Endothelial cell (in vitro differentiated cells): Measurements from ENCODE around the gene MED13L. TPM values are rescaled to one million over a fixed set of nuclear protein-coding genes. Genes with fewer than 3 reads are reported as not detected.

Experiments
- DNase-seq: peaks from one replicate; pipeline ENCODE4 v3.0.0; 2021; ENCODE audit warnings: low spot score
- H3K27ac Mint-ChIP-seq: one replicate; pipeline ENCODE4 v1.8.0; 2021; ENCODE audit warnings: mixed read lengths, inconsistent platforms; ENCODE audit not compliant: unreplicated experiment
- H3K27me3 Mint-ChIP-seq: one replicate; pipeline ENCODE4 v1.8.0; 2021; ENCODE audit warnings: mild to moderate bottlenecking, moderate library complexity, mixed read lengths, inconsistent platforms; ENCODE audit not compliant: unreplicated experiment
- H3K36me3 Mint-ChIP-seq: one replicate; pipeline ENCODE4 v1.8.0; 2021; ENCODE audit warnings: mild to moderate bottlenecking, low read depth, mixed read lengths, inconsistent platforms; ENCODE audit not compliant: unreplicated experiment
- H3K4me1 Mint-ChIP-seq: one replicate; pipeline ENCODE4 v1.8.0; 2021; ENCODE audit warnings: mild to moderate bottlenecking, mixed read lengths, inconsistent platforms; ENCODE audit not compliant: unreplicated experiment
- H3K4me3 Mint-ChIP-seq: one replicate; pipeline ENCODE4 v1.8.0; 2021; ENCODE audit warnings: mild to moderate bottlenecking, mixed read lengths, inconsistent platforms; ENCODE audit not compliant: unreplicated experiment
- H3K9me3 Mint-ChIP-seq: one replicate; pipeline ENCODE4 v1.8.0; 2021; ENCODE audit warnings: mixed read lengths, inconsistent platforms; ENCODE audit not compliant: unreplicated experiment
- CTCF ChIP-seq: fragments of 200-600 bp; sonication (generic); IDR thresholded peaks from one replicate; pipeline ENCODE4 v1.5.0; 2021; ENCODE audit warnings: antibody characterized with exemption; ENCODE audit not compliant: unreplicated experiment
- total RNA-seq: library from RNA; stranded (reverse); fragmentation: NEBNext Ultra II Directional; extraction: Animal tissue kit (Norgen Biotek cat#: 25700); gene quantifications from one replicate; pipeline ENCODE4 v1.2.1, GENCODE V29; 2021; ENCODE audit not compliant: unreplicated experiment

MED13L gene
- total RNA-seq, 1 donor from 2014 or later, result 97.0 TPM

GRCh38 chr12:116304621-116305020 lies 27.1 kb upstream of the MED13L start:
- Mint-ChIP-seq H3K36me3 (no peaks in the 10 kb centered on the region), H3K4me3 (no peak overlapping the region), H3K4me1 (no peaks in the 10 kb centered on the region), H3K9me3 (no peaks in the 10 kb centered on the region), H3K27ac (no peak overlapping the region), H3K27me3 (no peaks in the 10 kb centered on the region)
- TF ChIP-seq CTCF, result no peak
- DNase-seq, result no peak

DNA sequence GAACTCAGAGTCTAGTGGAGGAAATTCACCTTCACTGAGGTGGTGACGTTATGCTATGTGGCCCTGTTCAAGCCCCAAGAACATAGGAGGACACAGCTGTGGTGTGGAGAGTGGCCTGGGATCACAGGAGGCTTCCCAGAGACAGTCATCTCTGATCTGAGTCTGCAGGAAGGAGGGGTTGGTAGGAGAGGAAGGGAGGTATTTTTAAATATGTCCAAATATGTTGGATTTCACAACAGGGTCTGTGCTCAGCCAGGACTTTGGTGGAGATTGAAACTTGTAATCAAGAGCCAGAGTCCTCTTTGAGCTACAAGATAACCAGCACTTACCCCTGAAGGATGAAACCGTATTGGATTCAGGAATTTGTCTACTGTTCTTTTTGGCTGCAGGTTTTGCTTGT lies 26.4 kb upstream of the MED13L start:
- H3K4me1 Mint-ChIP-seq, result no peaks in the 10 kb centered on the region
- no peaks in the 10 kb centered on the region for H3K27me3 Mint-ChIP-seq
- H3K36me3 Mint-ChIP-seq, result no peaks in the 10 kb centered on the region
- no peak overlapping the region for H3K27ac Mint-ChIP-seq
- no peak overlapping the region for H3K4me3 Mint-ChIP-seq
- no peaks in the 10 kb centered on the region for H3K9me3 Mint-ChIP-seq
- TF ChIP-seq CTCF, result no peak
- DNase-seq, result no peak

DNA sequence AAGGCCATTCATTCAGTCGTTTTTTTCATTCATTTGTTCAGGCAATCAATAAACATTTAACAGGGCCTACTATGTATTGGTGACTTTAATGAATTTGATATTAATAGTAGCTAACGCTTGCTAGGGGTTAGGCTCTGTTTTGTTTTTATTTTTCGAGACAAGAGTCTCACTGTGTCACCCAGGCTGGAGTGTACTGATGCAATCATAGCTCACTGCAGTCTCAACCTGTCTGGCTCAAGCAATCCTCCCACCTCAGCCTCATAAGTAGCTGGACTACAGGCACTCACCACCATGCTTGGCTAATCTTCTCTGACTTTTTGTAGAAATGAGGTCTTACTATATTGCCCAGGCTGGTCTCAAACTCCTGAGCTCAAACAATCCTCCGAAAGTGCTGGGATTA lies 25.6 kb upstream of the MED13L start:
- H3K36me3 Mint-ChIP-seq, result no peaks in the 10 kb centered on the region
- TF ChIP-seq CTCF, result no peak
- H3K4me3 Mint-ChIP-seq, result no peak overlapping the region
- no peaks in the 10 kb centered on the region for H3K4me1 Mint-ChIP-seq
- DNase-seq, result no peak
- H3K9me3 Mint-ChIP-seq, result no peaks in the 10 kb centered on the region
- no peaks in the 10 kb centered on the region for H3K27me3 Mint-ChIP-seq
- no peak overlapping the region for H3K27ac Mint-ChIP-seq

DNA sequence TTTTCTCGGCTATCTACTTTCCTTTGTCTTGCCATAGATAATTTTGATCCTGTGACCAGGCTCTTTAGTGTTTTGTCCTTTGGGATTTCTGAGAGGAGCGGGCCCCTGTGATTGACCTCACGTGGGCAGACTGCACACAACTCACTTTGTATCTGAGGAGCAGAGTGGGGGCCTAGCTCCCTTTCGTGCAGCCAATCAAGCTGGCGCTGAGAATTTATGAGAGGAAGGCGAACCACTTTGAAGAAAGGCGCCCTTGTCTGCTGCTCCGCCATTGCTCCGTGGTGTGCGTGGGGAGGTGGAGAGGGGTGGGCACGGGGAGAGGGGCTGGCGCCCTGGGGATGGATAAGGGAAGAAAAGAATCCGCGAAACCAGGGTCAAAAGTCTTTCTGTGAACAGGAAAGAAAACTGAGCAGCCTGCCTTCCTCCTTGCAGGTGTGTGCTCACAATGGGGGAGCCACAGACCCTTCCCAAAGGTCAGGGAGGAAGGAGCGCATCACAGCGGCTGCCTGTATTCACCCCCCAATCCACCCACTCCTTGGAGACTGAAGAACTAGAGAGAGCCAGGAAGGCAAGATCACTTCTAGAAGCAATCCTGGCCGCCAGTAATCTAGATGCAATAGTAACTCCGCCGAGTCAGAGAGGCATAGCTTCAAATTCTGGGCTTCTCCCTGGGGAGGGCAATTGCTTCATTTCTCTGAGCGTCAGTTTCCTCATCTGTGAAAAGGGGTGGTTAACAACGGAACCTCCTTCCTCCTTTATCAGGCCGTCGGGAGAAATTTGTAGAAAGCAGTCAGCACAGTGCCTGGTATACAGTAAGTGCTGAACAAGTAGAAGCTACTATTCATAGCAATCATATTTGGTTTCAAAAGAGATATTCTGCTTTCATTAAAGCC lies 24.9 kb upstream of the MED13L start:
- H3K4me3 Mint-ChIP-seq, result no peak overlapping the region
- H3K36me3 Mint-ChIP-seq, result no peaks in the 10 kb centered on the region
- no peaks in the 10 kb centered on the region for H3K9me3 Mint-ChIP-seq
- no peak for TF ChIP-seq CTCF
- H3K27ac Mint-ChIP-seq, result no peak overlapping the region
- DNase-seq, result no peak
- H3K4me1 Mint-ChIP-seq, result no peaks in the 10 kb centered on the region
- peaks cover 2% of the 10 kb centered on the region for H3K27me3 Mint-ChIP-seq

DNA sequence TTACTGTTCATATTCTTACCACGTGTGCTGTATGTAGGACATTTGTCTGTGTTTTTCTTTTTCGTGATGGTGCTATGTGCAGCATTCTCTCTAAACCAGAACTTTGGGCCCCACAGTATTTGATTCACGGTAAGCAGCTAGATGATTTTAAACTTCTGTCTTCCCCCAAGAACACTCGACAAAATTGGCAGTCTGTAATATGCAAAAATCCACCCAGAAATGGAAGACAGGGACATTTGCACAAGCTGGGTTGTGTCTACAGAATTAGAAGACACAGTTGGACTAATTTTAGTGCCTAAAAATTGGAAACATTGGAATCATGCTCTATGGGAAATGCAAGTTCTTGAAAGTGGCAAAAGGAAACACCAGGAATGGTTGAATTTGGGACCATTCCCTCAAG lies 24.1 kb upstream of the MED13L start:
- DNase-seq, result no peak
- no peak for TF ChIP-seq CTCF
- no peak overlapping the region for H3K27ac Mint-ChIP-seq
- no peaks in the 10 kb centered on the region for H3K4me1 Mint-ChIP-seq
- peaks cover 2% of the 10 kb centered on the region for H3K27me3 Mint-ChIP-seq
- H3K36me3 Mint-ChIP-seq, result no peaks in the 10 kb centered on the region
- no peak overlapping the region for H3K4me3 Mint-ChIP-seq
- no peaks in the 10 kb centered on the region for H3K9me3 Mint-ChIP-seq
